GM12801 (cell line): Measurements from ENCODE around the gene LRRC8A.

ENCODE experiments used
- TF ChIP-seq, protein P1 (sequence below): IDR thresholded peaks from one replicate; pipeline ENCODE4 v1.5.1; 2011; ENCODE audit warnings: control low read depth; ENCODE audit not compliant: insufficient read length; ENCODE audit errors: extremely low read depth

Gene LRRC8A

DNA sequence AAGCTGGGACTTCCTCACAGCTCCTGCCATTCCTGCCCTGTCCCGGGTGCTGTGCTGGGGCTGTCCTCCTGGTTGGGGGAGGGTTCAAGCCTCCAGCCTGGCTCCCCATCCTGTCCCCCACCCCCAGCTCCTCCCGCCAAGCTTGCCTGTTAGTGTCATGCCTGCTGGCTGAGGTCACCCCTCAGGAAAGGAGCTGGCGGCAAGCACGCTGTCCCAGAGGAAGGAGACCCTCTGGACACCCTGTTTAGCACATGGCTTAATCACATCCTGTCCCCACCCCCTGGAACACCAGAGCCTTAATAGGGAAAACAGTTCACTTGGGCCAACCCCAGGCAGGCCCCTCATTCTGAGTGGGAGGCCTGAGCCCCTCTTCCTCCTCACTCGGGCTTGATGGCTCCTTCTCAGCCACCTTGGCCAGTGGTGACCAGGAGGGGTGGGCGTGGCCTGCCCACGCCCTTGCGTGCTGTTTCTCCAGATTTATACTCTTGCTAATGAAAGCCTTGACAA is 29.6 kb downstream of the LRRC8A start:
- TF ChIP-seq, protein P1, sequence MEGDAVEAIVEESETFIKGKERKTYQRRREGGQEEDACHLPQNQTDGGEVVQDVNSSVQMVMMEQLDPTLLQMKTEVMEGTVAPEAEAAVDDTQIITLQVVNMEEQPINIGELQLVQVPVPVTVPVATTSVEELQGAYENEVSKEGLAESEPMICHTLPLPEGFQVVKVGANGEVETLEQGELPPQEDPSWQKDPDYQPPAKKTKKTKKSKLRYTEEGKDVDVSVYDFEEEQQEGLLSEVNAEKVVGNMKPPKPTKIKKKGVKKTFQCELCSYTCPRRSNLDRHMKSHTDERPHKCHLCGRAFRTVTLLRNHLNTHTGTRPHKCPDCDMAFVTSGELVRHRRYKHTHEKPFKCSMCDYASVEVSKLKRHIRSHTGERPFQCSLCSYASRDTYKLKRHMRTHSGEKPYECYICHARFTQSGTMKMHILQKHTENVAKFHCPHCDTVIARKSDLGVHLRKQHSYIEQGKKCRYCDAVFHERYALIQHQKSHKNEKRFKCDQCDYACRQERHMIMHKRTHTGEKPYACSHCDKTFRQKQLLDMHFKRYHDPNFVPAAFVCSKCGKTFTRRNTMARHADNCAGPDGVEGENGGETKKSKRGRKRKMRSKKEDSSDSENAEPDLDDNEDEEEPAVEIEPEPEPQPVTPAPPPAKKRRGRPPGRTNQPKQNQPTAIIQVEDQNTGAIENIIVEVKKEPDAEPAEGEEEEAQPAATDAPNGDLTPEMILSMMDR = no peak

DNA sequence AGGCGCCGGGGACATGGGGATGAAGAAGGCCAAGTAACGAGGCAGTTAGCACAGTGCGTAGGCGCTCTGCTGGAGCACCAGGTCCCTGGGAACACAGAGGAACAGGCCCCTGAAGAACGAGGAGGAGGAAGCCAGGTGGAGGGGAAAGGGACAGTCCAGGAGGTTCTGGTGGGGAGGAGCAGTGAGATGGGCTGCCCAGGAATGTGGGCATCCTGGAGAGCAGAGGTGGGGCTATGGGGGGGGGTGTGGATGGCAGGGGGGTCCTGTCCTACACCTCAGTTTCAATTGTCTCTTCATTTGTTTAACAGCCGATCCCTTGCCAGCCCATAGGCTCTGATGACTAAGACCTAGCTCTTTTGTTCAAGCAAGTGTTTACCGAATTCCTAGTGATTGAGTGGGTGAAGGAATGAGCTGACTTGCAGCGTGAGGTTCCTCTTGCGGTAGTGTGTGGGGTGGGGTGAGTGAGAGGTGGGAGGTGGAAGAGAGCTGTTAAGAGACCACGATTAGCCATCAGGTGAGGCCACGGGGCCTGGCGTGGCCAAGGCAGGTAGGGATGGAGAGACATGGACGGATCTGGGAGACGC is 30.4 kb downstream of the LRRC8A start:
- TF ChIP-seq, protein P1 = no peak

- TF ChIP-seq, protein P1 = no peak
Observed at GRCh38 chr9:128913048-128913900, 31.3 kb downstream of the LRRC8A start.

GRCh38 chr9:128913995-128914772 is 32.3 kb downstream of the LRRC8A start:
- TF ChIP-seq, protein P1 = no peak

DNA sequence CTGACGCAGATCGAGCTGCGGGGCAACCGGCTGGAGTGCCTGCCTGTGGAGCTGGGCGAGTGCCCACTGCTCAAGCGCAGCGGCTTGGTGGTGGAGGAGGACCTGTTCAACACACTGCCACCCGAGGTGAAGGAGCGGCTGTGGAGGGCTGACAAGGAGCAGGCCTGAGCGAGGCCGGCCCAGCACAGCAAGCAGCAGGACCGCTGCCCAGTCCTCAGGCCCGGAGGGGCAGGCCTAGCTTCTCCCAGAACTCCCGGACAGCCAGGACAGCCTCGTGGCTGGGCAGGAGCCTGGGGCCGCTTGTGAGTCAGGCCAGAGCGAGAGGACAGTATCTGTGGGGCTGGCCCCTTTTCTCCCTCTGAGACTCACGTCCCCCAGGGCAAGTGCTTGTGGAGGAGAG is 34.3 kb downstream of the LRRC8A start:
- TF ChIP-seq, protein P1 = no peak

DNA sequence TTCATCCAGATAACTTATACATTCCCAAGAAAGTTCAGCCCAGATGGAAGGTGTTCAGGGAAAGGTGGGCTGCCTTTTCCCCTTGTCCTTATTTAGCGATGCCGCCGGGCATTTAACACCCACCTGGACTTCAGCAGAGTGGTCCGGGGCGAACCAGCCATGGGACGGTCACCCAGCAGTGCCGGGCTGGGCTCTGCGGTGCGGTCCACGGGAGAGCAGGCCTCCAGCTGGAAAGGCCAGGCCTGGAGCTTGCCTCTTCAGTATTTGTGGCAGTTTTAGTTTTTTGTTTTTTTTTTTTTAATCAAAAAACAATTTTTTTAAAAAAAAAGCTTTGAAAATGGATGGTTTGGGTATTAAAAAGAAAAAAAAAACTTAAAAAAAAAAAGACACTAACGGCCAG is 34.8 kb downstream of the LRRC8A start:
- TF ChIP-seq, protein P1 = no peak
